RKO (cell line): ENCODE measurements around the gene SVOP.
"Not testable (repeated sequence)": the region's sequence is repeated elsewhere in the genome, so short reads cannot be mapped to it uniquely, and the experiment has no call there.

Source experiments
- DNase-seq: peaks from one replicate; pipeline ENCODE4 v3.0.0-alpha.2; 2016; ENCODE audit warnings: low spot score

Gene SVOP

DNA sequence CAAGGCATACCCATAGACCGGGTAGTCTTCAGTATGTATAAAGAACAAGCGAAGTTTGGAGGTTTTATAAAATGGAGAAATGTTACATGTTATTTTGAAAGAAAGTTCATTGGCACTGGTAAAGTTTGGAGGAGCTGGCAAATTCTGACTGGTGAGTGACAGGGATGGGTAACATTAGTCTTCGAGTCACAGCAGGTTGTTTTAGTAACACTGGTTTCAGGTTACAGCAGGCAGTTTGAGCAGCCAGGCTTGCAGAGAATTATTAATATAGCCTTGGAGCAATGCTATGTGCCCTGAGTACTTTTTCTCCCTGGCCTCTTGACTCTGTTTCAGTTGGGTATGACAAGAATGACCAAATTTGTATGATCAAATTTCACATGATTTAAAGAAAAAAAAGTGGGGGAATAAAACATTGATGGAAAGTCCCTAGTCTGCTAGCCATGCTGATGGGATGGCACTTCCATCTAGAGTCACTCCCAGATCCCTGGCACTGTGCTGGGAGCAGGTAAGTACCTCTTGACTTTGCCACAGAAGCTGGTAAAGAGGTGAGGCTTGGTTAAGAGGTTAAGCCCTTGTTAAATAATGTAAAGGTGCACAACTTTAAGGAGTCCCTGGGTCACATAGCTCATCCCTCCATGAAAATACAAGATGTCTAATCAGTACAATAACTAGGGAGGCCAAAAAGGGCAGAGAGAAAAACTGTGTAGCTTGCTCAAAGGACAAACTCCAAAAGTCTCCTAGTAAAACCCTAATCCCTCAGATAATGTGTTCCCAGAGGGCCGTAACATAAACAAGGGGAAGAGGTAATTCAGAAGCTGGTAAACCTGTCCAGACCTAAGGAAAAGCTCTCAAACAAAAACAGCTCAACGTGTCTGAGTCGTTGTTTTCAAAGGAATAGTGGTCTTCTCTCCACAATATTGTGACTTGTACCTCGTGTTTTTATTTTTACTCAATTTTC, 12.7 kb upstream of the SVOP start:
- no peak for DNase-seq

DNA sequence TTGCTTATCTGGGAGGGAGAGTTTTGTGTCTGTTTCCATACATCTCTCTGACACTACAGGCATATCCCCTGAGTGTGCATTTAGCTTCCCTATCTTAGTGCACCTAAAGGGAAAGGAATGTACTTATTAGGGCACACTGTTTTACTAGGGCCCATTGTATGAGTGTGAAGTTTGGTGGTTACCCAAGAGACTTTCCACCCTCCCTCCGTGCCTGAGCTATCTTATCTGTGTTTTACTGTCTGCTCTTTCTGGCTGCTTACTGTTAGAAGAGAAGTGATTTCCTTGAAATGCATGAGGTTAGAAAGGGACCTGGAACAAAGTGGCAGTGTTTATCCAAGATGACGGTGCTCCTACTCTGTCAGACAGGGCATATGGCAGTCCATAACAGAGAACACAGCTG, 8.5 kb upstream of the SVOP start:
- DNase-seq, result no peak

DNA sequence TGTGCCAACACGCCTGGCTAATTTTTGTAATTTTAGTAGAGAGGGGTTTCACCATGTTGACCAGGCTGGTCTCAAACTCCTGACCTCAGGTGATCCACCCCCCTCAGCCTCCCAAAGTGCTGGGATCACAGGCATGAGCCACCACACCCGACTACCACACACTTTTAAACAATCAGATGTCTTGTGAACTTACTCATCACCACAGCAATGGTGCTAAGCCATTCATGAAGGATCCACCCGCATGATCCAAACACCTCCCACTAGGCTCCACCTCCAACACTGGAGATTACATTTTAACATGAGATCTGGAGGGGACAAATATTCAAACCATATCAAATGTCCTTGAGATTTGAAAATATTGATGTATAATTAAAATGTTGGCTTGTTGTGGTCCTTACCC, 7.8 kb upstream of the SVOP start:
- DNase-seq, result not testable (repeated sequence)

DNA sequence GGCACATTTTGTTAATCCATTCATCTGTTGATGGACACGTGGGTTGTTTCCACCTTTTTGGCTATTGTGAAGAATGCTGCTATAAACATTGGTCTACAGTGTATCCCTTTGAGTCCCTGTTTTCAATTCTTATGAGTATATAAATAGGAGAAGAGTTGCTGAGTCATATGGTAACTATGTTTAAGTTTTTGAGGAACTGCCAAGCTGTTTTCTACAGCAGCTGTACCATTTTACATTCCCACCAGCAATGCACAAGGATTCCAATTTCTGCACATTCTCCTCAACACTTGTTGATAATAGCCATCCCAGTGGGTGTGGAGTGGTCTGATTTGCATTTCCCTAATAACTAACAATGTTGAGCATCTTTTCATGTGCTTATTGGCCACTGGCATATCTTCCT, 6.9 kb upstream of the SVOP start:
- DNase-seq, result no peak

DNA sequence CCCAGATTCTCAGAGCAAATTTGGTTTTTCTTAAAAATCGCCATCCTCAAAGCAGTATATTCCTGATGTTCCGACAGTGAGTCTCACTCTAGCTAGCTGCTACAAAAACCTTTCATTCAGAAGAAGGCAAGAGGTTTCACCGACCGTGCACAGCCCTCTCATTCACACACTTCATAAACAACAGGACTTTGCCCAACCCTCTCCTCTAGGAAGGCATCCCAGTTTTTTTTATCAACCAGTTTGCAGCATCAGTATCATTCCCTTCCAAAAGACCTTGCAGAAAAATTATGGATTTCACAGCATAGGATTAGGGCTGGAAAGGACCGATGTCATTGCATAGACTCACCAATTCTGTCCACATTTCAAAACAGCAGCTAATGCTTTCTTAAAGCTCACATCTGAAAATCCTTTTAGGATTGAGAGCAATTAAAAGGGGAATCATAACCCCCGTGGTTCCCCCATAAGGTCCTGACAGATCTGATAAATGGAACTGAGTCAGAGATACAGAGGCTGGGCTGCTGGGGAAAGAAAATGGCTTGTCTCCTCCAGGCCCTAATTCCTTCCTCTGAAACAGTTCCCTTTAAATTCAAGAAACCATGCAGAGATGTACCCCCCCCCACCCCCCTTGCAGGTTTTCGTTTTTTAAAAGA, 597 bp downstream of the SVOP start:
- no peak for DNase-seq

DNA sequence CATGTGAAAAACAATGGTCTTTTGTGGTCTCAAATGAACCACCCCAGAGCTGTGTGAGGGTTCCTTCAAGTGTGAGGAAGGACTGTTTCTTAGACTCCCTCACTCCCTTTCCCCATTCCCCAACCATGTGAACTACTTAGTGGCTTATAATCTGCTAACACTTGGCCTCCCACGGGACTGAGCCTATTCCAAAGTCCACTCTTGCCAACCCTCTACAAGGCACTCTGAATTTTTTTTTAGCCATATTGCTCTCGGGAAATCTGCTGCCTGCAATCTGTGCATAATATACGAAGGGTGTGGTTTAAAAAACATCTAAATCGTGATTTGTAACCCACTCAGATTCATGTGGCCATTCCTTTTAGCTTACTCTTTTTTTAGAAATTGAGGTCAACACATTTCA, 2.6 kb downstream of the SVOP start:
- DNase-seq, result no peak

DNA sequence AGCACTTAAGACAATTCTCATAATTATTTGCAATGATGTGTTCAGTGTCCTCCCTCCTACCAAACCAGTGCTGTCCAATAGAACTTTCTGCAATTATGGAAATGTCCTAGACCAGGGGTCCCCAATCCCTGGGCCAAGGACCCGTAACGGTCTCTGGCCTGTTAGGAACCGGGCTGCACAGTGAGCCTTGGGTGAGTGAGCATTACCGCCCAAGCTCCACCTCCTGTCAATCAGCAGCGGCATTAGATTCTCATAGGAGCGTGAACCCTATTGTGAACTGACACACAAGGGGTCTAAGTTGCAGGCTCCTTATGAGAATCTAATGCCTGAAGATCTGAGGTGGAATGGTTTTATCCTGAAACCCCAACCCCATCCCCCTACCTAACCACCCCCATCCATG, 3.9 kb downstream of the SVOP start:
- no peak for DNase-seq

DNA sequence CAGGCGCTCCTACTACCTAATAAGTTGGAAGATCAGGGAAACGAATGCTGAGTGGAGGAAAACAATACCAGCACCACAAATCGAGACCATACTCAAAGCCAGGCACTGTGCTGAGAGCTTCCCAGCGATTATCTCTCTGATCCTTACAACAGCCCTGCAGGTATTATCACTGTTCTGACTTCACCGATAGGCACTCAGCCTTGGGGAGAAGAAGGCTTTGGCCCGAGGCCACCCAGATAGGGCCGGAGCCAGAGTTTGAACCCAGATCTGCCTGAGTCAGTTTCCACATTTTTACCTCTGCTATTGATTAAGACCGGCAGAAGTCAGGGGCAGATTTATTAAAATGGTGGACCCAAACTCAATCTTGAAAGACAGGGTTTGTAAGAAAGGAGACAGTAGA, 4.9 kb downstream of the SVOP start:
- no peak for DNase-seq

DNA sequence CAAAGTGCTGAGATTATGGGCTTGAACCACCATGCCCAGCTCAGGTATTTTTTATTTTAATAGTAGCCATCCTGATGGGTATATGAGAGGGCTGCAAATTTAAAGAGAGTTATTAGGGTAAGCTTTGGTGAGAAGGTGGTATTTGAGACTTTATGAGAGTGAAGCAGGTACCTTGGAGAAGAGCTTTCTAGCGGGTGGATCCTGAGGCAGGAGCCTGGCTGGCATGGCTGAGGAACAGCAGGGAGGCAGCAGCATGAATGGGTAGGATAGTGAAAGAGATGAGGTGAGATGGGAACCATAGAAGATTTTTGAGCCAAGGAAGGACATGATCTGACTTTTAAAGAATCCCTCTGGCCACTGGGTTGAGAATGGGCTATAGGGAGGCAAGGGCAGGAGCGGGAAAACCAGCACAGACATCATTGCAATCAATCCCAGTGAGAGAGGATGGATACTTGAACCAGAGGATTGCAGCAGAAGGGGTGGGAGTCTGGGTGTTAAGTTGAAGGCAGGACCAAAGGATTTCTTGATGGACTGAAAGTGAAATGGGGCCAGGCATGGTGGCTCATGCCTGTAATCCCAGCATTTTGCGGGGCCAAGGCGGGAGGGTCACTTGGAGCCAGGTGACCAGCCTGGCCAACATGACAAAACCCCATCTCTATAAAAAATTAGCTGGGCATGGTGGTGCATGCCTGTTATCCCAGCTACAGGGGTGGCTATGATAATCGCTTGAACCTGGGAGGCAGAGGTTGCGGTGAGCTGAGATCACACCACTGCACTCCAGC, 5.7 kb downstream of the SVOP start:
- DNase-seq, result no peak

DNA sequence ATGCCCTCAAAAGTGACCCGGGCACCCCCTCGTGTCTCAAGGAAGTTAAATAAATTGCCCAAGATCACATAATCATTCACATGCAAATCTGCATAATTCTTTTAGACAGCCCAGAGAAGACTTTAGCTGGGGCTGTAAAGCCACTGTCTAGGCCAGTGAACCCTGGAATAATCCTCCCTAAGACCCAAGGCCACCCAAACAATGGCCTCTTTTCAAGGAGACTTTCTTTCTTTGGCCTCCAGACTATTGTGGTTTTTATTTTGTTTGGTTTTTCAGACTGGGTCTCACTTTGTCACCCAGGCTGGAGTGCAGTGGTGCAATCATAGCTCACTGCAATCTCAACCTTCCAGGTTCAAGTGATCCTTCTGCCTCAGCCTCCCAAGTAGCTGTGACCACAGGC, 10.6 kb downstream of the SVOP start:
- no peak for DNase-seq

DNA sequence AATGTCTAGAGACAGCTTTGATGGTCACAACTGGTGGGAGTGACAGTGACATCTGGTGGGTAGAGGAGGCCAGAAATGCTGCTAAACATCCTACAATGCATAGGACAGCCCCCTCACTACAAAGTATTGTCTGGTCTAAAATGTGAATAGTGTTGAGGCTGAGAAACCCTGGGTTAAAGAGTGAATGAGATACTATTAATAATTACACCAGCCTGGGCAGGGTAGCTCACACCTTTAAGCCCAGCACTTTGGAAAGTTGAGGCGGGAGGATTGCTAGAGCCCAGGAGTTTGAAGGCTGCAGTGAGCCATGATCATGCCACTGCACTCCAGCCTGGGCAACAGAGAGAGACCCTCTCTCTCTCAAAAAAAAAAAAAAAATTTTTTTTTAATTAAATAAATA, 11.1 kb downstream of the SVOP start:
- no peak for DNase-seq

DNA sequence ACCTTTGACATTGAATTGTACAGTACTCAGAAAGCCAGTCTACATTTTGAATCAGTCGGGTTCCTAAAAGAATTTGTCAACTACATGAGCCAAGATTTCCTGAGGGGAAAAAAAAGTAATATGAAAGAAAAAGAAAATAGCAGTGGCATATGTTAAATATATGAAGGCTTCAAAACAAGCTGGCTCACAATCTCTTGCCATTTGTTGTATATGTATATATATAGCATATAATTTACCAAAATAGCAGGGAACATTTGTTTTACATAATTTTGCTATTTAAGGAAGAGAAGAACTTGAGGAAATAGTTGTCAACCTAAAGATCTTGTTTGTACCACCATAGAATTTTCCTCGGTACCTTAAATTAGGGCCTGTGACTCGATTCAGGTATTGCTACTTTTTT, 16.9 kb downstream of the SVOP start:
- DNase-seq, result no peak

DNA sequence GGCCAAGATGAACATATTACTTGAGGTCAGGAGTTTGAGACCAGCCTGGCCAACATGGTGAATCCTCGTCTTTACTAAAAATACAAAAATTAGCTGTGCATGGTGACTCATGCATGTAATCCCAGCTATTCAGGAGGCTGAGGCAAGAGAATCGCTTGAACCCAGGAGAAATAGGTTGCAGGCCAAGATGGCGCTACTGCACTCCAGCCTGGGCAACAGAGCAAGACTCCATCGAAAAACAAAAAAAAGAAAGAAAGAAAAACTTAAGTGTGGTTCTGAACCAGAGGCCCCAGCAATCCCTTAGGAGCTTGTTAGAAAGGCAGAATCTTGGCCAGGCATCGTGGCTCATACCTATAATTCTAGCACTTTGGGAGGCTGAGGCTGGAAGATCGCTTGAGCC, 24.5 kb downstream of the SVOP start:
- DNase-seq, result no peak

DNA sequence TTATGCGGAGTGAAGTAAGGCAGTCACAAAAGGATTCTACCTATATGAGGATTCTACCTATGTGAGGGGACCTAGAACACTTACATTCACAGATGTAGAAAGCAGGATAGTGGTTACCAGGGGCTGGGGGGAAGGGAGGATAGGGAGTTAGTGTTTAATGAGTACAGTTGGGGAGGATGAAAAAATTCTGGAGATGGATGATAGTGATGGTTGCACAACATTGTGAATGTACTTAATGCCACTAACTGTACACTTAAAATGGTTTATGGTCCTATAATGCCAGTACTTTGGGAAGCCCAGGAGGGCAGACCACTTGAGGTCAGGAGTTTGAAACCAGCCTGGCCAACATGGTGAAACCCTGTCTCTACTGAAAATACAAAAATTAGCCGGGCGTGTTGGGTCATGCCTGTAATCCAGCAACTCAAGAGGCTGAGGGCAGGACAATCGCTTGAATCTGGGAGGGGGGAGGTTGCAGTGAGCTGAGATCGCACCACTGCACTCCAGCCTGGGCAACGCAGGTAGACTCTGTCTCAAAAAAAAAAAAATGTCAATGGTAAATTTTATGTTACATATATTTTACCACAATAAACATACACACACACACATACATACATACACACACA, 25.4 kb downstream of the SVOP start:
- no peak for DNase-seq

DNA sequence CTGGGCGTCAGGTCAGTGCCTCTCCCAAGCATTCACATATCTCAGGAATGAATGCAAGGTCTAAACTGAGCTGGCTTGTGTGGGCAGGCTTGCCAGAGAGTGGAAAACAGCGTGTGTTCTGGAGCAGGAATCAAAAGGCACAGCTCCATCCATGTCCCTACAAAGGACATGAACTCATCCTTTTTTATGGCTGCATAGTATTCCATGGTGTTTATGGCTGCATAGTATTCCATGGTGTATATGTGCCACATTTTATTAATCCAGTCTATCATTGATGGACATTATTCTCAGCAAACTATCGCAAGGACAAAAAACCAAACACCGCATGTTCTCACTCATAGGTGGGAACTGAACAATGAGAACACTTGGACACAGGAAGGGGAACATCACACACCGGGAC, 30.8 kb downstream of the SVOP start:
- not testable (repeated sequence) for DNase-seq

DNA sequence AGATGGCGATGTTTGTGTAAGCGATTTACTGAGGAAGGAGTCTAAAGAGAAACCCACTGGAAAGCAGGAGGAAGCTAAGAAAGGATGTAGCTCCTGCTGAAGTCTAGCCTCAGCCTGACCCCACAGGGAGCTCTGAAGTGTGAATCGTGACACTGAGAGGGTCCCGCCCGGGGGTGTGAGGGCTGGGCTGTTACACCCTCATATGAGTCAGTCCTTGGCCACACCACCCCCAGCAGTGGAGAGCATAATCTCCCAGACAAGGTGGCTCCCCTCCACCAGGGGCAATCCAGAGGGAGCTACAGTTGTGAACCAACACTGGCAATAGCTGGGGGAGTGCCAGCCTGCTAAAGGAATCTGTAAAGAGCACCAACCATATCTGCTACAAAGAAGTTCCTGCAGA, 31.5 kb downstream of the SVOP start:
- no peak for DNase-seq

DNA sequence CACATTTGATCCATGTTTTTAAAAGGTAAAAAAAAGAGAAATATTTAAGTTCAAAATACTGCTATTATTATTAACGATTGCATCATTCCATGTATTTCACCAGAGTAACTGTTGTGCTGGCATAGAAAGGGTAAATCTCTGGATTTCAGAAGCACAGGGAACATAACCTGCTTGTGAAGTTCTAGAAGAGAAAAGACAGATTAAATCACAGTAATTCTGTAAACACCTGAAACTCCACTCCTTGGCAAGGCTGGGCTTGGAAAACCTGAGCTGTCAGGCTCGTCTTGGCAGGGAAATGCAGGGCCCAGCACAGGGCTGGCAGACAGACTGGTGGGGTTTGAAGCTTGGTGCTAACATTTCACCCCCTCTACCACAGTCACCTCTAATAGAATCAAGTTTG, 35.1 kb downstream of the SVOP start:
- DNase-seq, result no peak

DNA sequence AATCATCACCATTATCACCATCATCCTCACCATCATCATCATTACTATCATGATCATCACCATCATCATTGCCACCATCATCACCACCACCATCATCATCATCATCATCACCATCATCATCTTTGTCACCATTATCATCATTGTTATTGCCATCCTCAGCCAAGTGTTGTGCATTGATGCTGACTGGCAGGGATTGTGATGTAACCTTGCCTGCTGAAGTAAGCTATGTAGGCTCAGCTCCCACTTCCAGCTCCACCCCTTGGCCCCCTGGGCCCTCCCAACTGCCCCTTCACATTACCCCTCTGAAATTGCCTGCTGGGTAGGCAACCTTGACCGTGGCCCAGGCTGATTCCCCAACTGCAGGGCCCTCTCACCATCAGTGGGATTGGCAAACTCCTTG, 37.6 kb downstream of the SVOP start:
- DNase-seq, result no peak

DNA sequence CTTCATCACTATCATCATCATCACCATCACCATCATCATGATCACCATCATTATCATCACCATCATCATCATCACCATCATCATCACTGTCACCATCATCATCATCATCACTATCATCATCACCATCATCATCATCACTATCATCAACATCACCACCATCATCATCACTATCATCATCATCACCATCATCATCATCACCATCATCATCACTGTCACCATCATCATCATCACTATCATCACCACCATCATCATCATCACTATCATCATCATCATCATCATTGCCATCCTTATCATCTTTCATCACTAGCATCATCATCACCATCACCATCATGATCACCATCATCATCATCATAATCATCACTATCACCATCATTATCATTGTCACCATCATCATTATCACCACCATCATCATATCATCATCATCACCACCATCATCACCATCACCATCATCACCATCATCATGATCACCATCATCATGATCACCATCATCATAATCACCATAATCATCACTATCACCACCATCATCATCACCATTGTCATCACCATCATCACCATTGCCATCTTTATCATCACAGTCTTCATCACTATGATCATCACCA, 38.1 kb downstream of the SVOP start:
- DNase-seq, result no peak

DNA sequence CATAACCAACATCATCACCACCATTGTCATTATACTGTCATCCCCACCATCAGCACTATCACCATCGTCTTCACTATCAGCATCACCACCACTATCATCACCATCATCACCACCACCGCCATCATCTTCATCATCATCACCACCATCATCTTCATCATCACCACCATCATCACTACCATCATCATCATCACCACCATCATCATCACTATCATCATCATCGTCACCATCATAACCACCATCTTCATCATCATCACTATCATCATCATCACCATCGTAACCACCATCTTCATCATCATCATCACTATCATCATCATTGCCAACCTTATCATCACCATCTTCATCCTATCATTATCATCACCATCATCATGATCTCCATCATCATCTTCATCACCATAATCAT, 39.0 kb downstream of the SVOP start:
- DNase-seq, result no peak

DNA sequence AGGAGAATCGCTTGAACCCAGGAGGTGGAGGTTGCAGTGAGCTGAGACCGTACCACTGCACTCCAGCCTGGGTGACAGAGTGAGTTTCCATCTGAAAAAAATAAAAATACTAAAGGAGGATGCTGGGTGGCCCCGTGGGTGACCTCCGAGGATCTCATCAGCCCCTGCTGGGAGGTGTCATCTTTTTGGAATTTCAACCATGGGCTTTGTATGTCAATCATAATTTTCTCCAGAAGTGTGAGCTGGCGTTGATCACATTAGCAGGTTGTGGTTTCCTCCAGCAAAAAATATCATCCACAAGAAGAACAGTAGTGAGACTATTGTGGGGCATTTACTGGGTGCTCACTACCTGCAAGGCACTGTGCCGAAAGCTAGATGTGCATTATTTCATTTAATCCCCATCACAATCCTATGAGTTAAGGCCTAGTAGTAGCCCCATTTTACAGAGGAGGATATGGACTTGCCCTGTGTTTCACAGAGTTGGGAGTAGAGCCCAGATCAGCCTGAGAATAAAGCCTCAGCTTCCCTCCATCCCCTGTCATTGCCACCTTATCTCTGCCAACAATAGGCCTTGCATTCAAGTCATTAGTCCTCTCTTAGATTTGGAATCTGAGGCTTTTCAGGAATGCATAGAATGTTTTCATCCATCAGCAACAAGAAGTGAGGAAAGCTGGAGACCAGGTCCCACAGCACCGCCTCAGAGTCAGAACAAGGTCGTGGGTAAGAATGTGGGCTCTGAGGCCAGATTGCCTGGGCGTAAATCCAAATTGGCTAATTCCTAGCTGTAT, 39.8 kb downstream of the SVOP start:
- DNase-seq, result peak; percentile 19
